ENCODE data around the gene PASK.

- TF ChIP-seq CTCF (IDR thresholded peaks at IDR 0.05): no peak
- no peak for TF ChIP-seq POLR2A (IDR thresholded peaks at IDR 0.05)
Observed at GRCh38 chr2:241081190-241081642, 68.1 kb downstream of the PASK start.
